K562 (cell line): Measurements from ENCODE around the gene EMILIN1. TPM values are rescaled to one million over a fixed set of nuclear protein-coding genes. Genes with fewer than 3 reads are reported as not detected.

Experiments
- BRF1 ChIP-seq: IDR thresholded peaks from 3 replicates; pipeline ENCODE4 v1.6.1; 2011; ENCODE audit warnings: borderline replicate concordance, mild to moderate bottlenecking; ENCODE audit not compliant: insufficient read length; ENCODE audit errors: extremely low read depth
- KDM1A ChIP-seq, 2 experiments: fragments of 450-650 bp; IDR thresholded peaks; 2 replicates each; pipeline ENCODE4 v1.6.1; 2016; ENCODE audit warnings: mild to moderate bottlenecking in 2 of 2
- KLF13 ChIP-seq: fragments of 450-650 bp; IDR thresholded peaks from 2 replicates; pipeline ENCODE4 v1.6.1; 2016; ENCODE audit warnings: missing genetic modification characterization, low read depth, mild to moderate bottlenecking, missing compliant biosample characterization, moderate library complexity, borderline replicate concordance
- MTA1 ChIP-seq: fragments of 450-650 bp; IDR thresholded peaks from 2 replicates; pipeline ENCODE4 v1.6.1; 2017; ENCODE audit warnings: borderline replicate concordance
- NFIC ChIP-seq: fragments of 450-650 bp; IDR thresholded peaks from 2 replicates; pipeline ENCODE4 v1.6.1; 2017; ENCODE audit warnings: mild to moderate bottlenecking, inconsistent platforms
- PHF8 ChIP-seq: fragments of 200-600 bp; sonication (generic); IDR thresholded peaks from 2 replicates; pipeline ENCODE4 v1.6.1; 2012; ENCODE audit warnings: mixed run types, mild to moderate bottlenecking, inconsistent platforms, low read length, moderate library complexity, borderline replicate concordance
- polyA plus RNA-seq, 8 experiments: library from polyadenylated mRNA; depleted of rRNA in 4 of 8; stranded (reverse) in 5 of 8; unstranded in 3 of 8; fragments of >200 nt; fragmentation: Nextera tagmentation in 2 of 8; fragmentation: Illumina TruSeq in 1 of 8; extraction: Ambion mirVana in 2 of 8; extraction: Trizol in 1 of 8; gene quantifications; 2 replicates each; pipeline versions ENCODE4 v1.2.1 to v1.2.3, GENCODE V29; 2011 to 2014; ENCODE audit warnings: inconsistent platforms in 1 of 8, missing spikeins in 1 of 8
- total RNA-seq, 7 experiments: library from RNA; depleted of rRNA in 6 of 7; stranded (reverse); fragments of >200 nt in 6 of 7; fragmentation: Illumina TruSeq in 2 of 7; extraction: Trizol in 2 of 7; gene quantifications; 2 replicates each; pipeline versions ENCODE4 v1.2.1 to v1.2.3, GENCODE V29; 2011 to 2021; ENCODE audit warnings: low replicate concordance in 1 of 7
- TF ChIP-seq, protein P1 (sequence below): fragments of 450-650 bp; formaldehyde crosslinking; IDR thresholded peaks from 2 replicates; pipeline ENCODE4 v1.4.0; 2022; ENCODE audit warnings: missing genetic modification characterization
- TF ChIP-seq, protein P2 (sequence below), 2 experiments: fragments of 150-350 bp in 1 of 2; IDR thresholded peaks; 2 replicates each; pipeline ENCODE4 v1.6.1; 2012 to 2016; ENCODE audit warnings: low read depth in 2 of 2, low read length in 2 of 2, mild to moderate bottlenecking in 1 of 2, moderate library complexity in 1 of 2
- TF ChIP-seq, protein P3 (sequence below): sonication (generic); formaldehyde crosslinking; IDR thresholded peaks from 2 replicates; pipeline ENCODE4 v1.8.0; 2022; ENCODE audit warnings: mild to moderate bottlenecking, missing genetic modification reagents
- TF ChIP-seq, protein P4 (sequence below): IDR thresholded peaks from 3 replicates; pipeline ENCODE4 v1.6.1; 2011; ENCODE audit warnings: borderline replicate concordance, mild to moderate bottlenecking, moderate library complexity; ENCODE audit not compliant: insufficient read length; ENCODE audit errors: extremely low read depth
- TF ChIP-seq, protein P5 (sequence below), 2 experiments: fragments of 450-650 bp; conservative IDR thresholded peaks; 2 replicates each; pipeline ENCODE4 v1.6.1; 2017; ENCODE audit warnings: mild to moderate bottlenecking in 2 of 2, moderate library complexity in 2 of 2

EMILIN1 gene
- total and polyA plus RNA-seq, 9 of the 15 experiments (the other 6 are each of a cell fraction or from before 2014, with no cell fraction given) = 0.04 to 2.7 (median 0.54) TPM; not detected in 2

DNA sequence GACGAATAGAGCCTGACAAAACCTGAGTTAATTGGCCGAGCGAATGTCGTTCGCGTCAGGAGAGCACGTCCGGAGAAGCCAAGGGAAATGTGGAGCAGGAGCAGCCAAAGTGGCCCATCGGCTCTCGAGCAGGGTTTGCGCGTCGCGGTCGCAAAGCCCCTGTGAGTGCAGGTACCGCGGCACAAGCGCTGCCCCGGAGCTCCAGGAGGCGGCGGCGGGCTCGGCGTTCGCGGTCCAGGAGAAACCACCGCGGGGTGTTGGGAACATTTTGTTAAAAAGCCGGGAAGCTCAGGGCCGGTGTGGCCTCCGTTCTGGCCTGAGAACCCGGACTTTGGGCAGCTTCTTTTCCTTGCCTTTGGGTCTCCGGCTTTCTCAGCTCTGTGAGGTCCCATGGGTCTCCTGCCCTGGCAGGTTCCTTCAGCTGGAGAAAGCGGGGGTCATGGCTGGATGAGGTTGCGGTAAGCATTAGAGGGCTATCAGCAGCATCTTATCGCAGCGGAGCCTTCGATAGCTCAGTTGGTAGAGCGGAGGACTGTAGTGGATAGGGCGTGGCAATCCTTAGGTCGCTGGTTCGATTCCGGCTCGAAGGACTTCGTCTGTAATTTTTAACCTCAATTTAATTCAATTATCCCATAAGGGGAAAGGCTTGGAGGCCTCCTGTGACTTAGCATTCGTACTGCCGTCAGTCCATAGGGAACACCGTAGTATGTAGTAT, 28.0 kb upstream of the EMILIN1 start (continued):
- TF ChIP-seq, protein P1, sequence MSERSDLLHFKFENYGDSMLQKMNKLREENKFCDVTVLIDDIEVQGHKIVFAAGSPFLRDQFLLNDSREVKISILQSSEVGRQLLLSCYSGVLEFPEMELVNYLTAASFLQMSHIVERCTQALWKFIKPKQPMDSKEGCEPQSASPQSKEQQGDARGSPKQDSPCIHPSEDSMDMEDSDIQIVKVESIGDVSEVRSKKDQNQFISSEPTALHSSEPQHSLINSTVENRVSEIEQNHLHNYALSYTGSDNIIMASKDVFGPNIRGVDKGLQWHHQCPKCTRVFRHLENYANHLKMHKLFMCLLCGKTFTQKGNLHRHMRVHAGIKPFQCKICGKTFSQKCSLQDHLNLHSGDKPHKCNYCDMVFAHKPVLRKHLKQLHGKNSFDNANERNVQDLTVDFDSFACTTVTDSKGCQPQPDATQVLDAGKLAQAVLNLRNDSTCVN (CRISPR knock-in tag) = 0 out of 2 replicates have a peak, but pooled peaks have one; percentile 7
- peak; percentile 56 for TF ChIP-seq NFIC
- TF ChIP-seq, protein P2, sequence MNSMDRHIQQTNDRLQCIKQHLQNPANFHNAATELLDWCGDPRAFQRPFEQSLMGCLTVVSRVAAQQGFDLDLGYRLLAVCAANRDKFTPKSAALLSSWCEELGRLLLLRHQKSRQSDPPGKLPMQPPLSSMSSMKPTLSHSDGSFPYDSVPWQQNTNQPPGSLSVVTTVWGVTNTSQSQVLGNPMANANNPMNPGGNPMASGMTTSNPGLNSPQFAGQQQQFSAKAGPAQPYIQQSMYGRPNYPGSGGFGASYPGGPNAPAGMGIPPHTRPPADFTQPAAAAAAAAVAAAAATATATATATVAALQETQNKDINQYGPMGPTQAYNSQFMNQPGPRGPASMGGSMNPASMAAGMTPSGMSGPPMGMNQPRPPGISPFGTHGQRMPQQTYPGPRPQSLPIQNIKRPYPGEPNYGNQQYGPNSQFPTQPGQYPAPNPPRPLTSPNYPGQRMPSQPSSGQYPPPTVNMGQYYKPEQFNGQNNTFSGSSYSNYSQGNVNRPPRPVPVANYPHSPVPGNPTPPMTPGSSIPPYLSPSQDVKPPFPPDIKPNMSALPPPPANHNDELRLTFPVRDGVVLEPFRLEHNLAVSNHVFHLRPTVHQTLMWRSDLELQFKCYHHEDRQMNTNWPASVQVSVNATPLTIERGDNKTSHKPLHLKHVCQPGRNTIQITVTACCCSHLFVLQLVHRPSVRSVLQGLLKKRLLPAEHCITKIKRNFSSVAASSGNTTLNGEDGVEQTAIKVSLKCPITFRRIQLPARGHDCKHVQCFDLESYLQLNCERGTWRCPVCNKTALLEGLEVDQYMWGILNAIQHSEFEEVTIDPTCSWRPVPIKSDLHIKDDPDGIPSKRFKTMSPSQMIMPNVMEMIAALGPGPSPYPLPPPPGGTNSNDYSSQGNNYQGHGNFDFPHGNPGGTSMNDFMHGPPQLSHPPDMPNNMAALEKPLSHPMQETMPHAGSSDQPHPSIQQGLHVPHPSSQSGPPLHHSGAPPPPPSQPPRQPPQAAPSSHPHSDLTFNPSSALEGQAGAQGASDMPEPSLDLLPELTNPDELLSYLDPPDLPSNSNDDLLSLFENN (IDR thresholded peaks at IDR 0.05; ENCODE audit: low read depth in 2 of 2, low read length in 2 of 2) = 0 out of 4 replicates have a peak, but pooled peaks of 1 of the 2 experiments have one; percentile 41
- TF ChIP-seq, protein P3, sequence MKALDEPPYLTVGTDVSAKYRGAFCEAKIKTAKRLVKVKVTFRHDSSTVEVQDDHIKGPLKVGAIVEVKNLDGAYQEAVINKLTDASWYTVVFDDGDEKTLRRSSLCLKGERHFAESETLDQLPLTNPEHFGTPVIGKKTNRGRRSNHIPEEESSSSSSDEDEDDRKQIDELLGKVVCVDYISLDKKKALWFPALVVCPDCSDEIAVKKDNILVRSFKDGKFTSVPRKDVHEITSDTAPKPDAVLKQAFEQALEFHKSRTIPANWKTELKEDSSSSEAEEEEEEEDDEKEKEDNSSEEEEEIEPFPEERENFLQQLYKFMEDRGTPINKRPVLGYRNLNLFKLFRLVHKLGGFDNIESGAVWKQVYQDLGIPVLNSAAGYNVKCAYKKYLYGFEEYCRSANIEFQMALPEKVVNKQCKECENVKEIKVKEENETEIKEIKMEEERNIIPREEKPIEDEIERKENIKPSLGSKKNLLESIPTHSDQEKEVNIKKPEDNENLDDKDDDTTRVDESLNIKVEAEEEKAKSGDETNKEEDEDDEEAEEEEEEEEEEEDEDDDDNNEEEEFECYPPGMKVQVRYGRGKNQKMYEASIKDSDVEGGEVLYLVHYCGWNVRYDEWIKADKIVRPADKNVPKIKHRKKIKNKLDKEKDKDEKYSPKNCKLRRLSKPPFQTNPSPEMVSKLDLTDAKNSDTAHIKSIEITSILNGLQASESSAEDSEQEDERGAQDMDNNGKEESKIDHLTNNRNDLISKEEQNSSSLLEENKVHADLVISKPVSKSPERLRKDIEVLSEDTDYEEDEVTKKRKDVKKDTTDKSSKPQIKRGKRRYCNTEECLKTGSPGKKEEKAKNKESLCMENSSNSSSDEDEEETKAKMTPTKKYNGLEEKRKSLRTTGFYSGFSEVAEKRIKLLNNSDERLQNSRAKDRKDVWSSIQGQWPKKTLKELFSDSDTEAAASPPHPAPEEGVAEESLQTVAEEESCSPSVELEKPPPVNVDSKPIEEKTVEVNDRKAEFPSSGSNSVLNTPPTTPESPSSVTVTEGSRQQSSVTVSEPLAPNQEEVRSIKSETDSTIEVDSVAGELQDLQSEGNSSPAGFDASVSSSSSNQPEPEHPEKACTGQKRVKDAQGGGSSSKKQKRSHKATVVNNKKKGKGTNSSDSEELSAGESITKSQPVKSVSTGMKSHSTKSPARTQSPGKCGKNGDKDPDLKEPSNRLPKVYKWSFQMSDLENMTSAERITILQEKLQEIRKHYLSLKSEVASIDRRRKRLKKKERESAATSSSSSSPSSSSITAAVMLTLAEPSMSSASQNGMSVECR (CRISPR knock-in tag) = no peak
- peak; percentile 6; the same call in 1 of the 2 replicates for TF ChIP-seq KLF13
- TF ChIP-seq BRF1 = peak; percentile 96
- TF ChIP-seq MTA1 = peak; percentile 21; the same call in 1 of the 2 replicates
- TF ChIP-seq KDM1A (IDR thresholded peaks at IDR 0.05) = peak in 1 of 2 experiments; percentile 48; a peak in 2 of 4 replicates
- TF ChIP-seq, protein P4, sequence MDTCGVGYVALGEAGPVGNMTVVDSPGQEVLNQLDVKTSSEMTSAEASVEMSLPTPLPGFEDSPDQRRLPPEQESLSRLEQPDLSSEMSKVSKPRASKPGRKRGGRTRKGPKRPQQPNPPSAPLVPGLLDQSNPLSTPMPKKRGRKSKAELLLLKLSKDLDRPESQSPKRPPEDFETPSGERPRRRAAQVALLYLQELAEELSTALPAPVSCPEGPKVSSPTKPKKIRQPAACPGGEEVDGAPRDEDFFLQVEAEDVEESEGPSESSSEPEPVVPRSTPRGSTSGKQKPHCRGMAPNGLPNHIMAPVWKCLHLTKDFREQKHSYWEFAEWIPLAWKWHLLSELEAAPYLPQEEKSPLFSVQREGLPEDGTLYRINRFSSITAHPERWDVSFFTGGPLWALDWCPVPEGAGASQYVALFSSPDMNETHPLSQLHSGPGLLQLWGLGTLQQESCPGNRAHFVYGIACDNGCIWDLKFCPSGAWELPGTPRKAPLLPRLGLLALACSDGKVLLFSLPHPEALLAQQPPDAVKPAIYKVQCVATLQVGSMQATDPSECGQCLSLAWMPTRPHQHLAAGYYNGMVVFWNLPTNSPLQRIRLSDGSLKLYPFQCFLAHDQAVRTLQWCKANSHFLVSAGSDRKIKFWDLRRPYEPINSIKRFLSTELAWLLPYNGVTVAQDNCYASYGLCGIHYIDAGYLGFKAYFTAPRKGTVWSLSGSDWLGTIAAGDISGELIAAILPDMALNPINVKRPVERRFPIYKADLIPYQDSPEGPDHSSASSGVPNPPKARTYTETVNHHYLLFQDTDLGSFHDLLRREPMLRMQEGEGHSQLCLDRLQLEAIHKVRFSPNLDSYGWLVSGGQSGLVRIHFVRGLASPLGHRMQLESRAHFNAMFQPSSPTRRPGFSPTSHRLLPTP = peak; percentile 94
- TF ChIP-seq, protein P5, sequence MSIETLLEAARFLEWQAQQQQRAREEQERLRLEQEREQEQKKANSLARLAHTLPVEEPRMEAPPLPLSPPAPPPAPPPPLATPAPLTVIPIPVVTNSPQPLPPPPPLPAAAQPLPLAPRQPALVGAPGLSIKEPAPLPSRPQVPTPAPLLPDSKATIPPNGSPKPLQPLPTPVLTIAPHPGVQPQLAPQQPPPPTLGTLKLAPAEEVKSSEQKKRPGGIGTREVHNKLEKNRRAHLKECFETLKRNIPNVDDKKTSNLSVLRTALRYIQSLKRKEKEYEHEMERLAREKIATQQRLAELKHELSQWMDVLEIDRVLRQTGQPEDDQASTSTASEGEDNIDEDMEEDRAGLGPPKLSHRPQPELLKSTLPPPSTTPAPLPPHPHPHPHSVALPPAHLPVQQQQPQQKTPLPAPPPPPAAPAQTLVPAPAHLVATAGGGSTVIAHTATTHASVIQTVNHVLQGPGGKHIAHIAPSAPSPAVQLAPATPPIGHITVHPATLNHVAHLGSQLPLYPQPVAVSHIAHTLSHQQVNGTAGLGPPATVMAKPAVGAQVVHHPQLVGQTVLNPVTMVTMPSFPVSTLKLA (conservative IDR thresholded peaks at IDR 0.05) = peak; percentile 33 to 56; a peak in 1 of 4 replicates
- no peak for TF ChIP-seq PHF8
